ENCODE results near the gene EMID1.

The EMID1 gene

DNA sequence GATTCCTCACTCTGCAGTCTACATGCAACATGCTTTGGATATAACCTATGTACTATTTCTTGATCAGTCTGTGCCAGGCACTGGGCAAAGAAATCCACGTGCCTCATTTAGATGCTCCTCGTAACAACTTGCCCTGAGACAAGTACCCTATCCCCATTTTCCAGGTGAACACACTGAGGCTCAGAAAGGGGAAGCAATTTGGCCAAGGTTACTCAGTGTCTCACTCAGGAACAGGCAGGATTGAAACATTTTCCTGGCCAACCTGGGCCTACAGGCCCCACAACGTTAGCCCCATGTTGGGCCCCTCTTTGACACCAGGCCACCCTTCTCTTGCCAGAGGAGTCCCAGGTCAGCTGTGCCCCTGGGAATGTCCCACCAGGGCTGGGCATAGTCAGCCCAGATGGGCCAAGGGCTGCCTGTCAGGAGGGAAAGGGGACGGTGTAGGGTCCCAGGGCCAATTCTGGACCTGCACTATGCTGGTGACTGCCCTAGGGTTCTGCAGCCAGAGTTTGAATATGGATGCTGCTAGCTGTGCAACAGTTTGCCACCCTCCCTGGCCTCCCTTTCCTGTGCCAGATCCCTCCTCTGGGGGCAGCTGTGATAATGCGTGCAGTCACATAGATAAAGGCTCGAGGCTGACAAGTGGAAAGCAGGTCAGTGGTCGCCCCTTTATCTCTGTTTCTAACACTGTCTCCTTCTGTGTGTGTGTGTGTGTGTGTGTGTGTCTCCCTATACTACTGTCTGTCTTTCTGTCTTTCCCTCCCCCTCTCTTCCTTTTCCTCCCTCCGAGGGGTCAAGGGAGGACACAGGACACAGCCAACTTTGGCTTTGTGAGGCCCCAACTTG lies 10.4 kb upstream of the EMID1 start:
- DNase-seq: no peak

DNA sequence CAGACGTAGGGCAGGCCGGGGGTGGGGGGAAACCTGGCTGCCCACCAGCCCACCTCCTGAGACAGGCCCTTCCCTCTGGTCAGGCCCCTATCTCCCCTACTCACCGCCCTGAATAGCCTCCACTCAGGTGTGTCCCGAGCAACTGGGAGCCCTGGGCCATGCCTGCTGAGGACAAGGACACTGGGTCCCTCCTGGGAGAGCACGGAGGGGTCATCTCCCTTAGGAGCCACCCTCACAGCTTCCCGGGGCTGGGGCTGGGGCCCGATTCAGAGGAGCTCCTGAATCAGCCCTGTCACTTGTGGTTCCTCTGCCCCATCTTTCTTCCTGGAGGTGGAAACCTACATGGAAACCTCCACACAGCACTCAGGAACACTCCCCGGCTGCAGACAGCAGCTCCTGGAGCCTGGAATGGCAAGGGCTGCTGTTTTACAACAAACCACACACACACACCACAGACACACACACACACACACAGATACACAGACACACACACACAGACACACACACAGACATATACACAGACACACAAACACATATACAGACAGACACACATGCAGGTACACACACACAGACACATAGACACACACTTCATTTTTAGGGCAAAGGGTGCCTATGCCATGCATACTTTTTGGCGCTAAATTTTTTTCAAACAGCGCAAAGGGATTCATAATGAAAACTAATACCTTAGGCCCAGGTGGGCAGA lies 9.6 kb upstream of the EMID1 start:
- DNase-seq: no peak

DNA sequence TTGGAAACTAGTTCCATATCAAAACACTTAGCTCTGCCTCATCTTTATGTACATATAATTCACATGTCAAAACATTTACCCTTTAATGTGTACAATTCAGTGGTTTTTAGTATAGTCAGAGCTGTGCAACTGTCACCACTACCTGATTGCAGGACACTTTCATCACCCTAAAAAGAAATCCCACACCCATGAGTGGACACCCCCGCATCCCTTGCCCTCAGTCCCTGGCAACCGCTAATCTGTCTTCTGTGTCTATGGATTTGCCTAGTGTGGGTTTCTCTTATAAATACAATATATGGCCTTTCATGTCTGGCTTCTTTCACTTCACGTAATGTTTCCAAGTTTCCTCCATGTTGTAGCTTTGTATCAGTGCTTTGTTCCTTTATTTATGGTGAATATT lies 8.6 kb upstream of the EMID1 start:
- no peak for DNase-seq

DNA sequence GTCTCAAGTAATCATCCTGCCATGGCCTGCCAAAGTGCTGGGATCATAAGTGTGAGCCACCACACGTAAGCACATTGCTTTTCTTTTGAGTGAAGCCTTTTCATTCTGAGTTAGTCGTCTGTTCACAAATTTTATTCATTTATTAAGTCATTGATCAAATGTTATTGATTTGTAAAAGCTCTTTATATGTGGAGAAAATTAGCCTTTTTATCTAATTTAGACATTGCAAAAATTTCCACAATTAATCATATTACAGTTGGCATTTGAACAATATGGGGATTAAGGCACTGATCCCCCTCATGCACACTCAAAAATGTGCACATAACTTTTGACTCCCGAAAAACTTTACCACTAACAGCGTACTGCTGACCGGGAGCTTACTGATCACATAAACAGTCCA lies 7.5 kb upstream of the EMID1 start:
- DNase-seq: no peak

DNA sequence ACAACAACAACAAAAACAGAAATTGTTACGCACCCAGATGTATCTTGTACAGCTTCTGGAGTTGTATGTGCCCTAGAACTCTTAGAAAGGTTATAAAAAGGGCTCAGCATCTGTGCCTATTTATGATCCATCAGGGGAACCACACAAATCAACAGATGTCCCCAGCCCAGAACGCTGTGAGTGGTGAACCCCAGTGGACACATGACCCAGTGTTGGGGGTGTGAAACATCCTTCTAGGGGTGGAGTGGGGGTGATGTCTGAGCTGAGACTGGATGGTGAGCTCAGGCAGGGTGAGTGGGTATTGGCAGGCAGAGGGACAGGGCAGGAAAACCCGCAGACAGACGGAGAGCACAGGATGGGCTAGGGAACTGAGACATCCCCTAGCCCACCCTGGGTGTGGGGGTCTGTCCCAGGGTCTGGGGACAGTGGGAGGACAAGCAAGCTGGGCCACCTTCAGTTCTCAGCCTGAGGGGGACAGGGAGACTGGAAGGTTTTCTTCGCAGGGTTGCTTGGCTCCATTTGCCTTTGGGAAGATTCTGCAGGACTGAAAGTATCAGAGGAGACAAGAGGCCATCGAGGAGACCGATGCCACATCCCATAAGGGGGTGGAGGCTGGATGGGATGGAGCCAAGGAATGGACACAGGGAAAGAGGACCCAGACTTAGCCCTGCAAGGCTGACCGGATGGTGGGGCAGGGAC lies 5.8 kb upstream of the EMID1 start:
- no peak for DNase-seq

DNA sequence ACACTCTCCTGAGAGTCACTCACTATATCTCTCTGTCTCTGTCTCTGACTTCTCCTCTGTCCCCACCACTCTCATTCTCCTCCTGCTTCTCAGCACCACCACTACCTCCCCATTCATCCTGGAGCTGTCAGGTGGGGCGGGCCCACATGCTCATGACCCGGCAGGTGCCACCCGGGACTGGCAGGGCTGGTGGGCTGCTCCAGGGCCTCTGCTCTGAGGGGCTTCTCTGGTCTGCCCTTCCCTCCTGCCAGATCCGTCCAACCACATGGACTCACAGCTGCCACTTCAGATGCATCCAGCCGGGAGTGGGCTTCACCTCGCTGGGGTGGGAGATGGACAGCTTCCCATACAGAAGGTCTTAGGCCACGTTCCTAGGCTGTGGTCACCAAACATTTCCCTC lies 4.8 kb upstream of the EMID1 start:
- no peak for DNase-seq

DNA sequence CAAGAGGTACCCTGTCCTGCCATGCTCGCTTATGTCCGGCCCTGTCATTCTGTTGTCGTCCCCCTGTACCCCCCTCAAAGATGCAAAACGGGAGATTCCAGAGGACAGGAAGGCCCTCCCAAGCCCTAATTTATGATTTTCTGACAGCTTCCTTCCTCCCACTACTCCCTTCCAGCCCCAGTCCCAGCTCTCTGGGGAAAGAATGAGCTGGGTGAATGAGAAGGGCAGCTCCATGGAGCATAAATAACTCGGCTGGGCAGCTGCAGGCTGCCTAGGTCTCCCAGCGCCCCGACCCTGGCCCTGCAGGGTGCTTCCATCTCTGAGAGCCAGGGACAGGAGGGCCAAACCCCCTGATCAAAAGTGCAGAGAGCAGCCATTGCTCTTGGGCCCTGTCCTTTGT lies 3.9 kb upstream of the EMID1 start:
- DNase-seq: no peak

DNA sequence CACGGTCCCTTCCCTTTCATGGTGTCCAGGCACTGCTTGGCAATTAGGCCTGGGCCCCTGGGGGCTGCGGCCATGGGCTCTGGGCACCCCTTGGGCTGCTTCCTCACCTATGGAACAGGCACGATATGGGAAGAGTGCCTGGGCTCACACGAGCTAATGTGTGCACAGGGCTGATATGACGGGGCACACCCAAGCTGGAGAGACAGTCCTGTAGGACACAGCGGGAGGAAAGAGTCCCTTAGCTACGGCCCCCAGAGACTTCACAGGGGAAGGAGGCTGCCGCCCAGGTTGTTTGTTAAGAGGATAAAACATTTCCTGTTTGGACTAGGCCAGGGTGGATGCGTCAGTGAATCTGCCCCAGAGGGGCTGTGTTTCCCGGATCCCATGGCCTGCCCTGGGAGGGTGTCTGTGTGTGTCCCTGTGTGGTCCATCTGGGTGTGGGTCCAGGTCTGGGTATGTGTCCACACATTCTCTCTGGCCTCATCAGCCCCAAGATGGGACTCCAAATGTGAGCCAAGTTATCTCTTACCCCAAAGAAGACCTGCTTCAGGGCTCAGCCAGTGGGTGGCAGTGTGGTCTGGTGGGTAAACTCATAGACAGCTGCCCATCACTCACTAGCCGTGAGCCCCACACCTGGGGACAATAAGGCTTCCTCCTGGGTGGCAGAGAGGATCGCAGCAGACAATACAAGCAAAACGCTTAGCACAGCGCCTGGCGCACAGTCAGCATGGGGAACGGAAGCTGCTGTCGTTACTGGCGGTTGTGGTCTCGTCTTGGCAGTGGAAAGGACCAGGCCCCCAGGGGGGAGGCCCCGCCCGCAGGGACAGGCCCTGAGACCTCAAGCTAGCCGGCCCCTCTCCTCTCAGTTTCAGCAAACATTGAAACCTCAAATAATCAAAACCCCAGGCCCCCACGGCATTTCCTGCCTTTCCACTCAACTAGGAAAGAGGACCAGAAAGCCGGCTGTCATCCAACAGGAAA lies 3.2 kb upstream of the EMID1 start:
- peak; percentile 33 to 40 for DNase-seq

DNA sequence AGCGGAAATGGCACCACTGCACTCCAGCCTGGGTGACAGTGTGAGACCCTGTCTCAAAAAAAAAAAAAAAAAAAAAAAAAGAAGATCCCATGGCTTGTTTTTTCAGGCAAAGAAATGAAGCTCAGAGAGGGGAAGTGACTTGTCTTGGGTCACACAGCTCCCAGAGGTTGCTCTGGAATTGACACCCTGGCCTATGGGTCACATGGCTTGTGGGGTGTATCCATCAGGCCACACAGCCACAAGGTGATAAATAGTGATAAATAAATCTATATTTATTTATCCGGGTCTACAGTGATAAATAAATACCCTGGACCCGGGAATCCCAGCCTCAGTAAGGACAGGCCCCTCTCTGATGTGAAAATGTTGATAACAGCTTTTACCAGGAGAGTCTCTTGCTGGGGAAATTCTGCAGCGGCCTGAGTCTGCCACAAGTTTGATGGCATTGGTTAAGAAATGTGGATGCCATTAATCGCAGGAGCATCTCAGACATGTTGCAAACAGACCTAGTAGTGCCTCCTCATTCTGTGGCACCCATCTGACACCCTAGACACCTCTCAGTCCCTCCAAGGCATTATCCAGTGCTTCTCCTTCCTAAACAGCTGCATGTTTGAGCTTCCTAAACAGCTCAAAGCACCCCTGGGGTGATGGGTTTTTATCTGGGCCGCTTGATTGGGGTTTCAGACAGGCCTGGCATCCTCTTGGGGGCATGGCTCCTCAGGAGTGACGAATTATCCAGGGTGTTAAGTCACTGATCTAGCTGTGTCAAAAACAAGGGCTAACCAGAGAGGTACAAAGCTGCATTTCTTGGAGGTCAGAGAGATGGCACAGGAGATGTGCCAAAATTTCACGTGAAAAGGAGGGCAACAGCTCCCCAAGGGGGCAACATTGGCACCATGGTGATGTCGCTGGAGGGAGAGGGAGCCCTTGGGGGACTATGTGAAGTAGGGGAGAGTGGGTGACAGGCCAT lies 1.9 kb upstream of the EMID1 start:
- DNase-seq: no peak

DNA sequence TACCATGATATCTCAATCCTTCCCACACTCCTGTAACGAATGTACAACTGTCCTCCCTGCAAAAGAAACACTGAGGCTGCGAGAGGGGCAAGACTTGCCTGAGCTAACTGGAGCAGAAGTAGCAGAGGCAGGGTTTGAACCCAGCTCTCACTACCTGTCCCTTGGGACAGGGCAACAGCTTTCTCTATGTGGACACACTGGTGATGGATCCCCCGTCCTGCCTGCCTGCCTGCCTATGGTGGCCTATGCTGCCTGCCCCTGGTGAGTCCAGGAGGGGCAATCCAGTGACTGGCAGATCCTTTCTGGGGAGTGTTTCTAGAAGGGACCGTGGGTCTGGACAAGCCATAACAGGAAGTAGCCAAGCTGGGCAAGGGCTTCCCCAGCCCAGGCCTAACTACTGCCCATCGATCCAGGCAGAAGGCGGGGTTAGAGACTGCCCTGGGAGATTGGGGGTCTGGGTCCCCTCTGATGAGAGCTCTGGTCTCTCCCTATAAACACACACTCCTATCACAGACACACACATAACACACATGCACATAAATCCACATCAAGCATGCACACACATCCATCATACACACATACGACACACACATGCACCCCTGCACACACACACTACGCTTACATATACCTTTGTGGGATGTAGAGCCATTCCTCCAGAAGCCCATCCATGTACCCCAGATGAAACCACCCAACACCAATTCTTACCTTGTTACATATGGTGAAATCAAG lies 1.1 kb upstream of the EMID1 start:
- DNase-seq: no peak

DNA sequence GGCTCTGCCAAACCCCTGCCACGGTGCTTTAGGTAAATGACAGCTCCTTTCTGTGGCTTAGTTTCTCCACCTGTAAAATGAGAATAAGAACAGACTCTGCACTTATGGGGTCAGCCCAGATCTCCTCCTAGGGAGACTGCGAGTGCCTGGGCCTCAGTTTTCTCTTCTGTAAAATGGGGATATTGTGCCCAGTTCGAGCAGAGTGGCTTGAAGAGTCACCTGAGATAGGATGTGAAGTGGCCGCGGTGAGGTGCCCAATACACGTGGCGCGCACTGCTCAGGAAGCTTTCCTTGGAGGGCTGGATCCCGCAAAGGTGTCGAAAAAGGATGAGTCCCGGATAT lies 473 bp upstream of the EMID1 start:
- no peak for DNase-seq

DNA sequence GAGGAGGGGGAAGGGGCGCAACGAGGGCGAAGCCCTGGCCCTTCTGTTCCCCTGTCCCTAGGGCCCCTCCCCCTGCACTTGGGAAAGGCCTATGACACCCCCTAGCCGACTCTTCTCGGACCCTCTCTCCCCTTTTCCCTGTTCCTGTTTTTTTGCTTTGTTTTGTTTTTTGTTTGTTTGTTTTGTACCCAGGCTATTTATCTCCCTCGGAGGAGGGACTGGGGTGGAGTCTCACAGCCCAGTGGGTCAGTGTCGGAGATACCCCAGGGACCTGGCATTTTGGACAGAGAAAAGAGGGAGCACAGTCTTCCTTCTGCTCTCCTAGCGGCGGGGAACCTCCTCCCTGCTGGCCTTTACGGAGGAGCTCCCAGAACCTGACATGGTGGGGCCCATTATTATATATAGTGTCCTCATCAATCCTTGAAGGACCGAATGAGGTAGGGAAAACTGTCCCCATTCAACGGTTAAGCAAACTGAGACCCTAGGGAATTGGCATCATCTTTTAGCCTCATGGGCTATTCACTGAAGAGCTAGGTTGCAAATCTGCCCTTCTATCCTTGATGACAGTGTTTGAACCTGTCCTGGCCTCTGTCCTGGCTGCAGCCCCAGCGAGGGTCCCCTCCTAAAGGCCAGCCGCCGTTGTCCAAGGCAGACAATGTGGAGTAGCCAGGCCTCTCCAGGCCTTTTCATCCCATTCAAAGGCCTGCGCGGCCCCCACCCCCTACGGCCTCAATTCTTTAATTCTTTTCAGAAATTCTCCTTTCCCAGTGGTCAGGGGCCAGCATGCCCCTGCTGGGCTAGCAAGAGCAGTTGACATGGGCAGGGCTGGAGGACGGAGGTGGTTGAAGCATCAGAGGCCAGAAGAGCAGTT lies 911 bp downstream of the EMID1 start:
- DNase-seq: no peak

DNA sequence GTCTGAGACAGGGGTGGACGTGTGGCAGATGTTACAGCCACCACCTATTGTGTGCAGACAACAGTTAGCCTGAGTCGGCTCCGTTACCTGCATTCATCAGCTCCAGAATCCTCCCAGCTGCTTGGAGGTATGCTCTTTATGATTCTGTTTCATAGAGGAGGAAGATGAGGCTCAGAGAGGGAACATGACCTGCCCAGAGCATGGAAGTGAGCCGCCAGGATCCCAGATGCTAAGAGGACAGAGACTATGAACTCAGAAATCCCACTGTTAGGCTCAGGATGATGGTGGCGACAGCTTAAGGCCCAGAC lies 1.5 kb downstream of the EMID1 start:
- DNase-seq: no peak

DNA sequence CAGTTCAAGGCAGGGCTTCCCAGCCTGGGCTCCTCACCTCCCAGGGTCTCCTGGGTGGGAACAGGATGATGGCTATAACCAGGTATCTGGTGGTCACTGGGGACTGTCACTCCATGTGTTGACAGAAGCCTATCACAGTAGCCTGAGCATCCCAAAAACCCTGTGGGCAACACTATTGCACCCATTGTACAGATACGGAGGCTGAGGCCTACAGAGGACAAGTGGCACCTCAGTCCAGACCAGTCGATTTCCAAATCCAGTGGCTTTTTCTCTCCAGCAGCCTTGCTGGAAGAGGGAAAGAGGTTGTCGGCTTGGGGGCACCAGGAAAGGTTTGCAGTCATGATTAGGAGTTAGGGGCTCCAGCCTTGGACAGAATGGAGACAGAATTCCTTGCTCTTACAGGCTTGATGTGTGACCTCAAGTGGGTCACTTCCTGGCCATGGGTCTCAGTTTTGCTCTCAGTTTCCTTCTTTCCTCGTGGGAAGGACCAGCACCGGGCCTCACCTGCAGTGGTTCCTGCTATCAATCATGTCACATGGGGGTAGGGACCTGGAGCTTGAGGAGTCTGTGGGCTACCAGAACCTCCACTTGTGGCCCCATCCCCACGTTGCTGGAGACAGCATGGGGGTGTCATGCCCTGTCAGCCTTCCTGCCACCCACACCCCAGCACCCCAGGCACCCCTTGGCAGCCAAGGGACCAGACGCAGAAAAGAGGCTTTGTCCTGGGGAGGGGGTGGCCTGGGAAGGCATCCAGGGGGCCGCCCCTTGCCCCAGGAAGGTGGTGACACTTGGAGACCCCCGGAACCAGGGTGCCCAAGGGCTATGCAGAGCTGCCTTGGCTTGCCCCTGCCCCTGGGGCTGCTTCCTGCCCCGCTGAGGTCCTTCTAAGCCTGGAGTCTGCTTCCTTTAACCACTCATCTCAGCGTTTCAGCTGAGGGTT lies 2.1 kb downstream of the EMID1 start:
- DNase-seq: no peak

DNA sequence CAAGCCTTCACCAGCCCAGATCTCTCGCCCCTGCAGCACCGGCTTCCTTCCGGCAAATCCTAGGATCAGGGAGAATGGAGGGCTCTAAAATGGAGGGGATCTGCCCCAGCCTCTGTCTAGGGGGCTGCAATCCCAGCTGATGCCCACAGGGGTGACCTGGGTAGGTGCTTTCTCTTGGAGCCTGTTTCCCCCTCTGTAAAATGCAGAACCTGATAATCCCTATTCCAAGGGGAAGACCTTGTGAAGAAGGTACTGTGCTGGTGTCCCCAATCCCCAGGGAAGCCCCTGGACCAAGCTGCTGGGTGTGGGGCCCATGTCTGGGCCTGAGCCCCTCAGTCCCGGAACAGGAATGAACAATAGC lies 2.8 kb downstream of the EMID1 start:
- DNase-seq: no peak

DNA sequence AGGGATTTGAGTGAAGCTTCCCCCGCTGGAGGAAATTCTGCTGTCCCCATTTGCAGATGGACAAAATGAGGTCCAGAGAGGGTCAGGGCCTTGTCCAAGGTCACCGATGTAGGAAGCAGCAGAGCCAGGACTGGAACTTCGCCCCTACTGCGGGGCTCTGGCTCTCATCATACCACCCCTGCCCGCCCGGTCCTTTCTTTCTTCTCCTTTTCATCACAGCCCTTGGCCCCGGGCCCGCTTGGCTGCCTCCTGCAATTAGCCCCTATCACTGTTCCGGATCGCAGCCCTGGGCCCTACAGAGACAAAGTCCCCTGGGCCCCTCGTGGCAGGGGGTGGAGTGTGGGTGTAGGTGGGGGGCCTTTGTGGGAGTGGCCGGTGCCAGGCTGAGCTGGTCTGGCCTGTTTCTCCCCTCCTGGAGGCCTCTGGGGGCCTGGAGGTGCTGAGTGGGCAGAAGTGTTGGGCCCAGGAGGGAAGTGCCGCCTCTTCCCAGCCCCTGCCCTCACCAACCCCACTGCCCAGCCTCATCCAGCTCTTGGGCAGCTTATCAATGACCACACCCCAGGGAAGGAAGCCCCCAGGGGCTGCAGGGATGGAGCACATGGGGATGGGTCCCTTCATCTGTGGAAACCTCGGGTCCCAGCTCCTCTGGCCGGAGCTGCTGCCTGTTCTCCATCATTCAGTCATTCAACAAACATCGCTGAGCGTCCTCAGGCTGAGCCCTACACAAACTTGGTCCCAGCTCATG lies 3.4 kb downstream of the EMID1 start:
- DNase-seq: no peak

DNA sequence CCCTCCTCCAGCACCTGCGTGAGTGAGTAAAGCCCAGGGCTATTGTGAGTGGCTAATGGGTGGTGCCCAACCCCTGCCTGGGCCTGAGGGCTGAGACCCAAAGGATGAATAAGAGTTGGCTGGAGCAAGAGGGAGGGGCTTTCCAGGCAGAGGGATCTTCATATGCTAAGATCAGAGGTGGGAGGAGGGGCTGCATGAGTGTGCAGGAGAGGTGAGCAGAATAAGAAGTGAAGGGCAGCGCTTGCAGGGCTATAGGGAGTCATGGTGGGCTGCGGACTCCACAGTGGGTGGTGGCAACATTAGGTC lies 3.9 kb downstream of the EMID1 start:
- no peak for DNase-seq

DNA sequence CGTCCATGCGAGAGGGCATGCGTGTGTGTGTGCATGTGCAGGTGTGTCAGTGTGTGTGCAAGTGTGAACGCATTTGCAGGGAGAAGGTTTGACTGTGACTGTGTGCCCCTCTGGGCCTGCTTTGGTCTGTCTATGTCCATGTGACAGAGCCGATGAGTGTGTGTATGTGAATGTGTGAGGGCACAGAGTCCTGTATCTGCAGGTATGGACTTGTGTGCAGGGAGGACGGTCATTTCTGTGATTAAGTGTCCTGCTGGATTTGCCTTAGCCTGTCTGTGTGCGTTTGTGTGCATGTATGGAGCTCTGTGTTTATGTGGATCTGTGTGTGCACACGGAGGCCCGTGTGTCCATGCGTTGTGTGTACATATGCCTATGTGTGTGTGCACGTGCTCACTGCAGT lies 5.4 kb downstream of the EMID1 start:
- DNase-seq: no peak

All from CD4-positive, alpha-beta T cell treated with Interferon alpha-2 for 1 hour (primary cell).